Umbilical cord (tissue), 2 donors: Measurements from ENCODE around the gene RABGAP1L. TPM values are rescaled to one million over a fixed set of nuclear protein-coding genes. Genes with fewer than 3 reads are reported as not detected.
"Not testable (repeated sequence)": the region's sequence is repeated elsewhere in the genome, so short reads cannot be mapped to it uniquely, and the experiment has no call there.

ENCODE experiments used
- DNase-seq: peaks from one replicate; pipeline ENCODE4 v3.0.0-alpha.2; 2015; ENCODE audit warnings: low spot score
- total RNA-seq: library from RNA; depleted of rRNA; stranded (reverse); fragments of >200 nt; gene quantifications from one replicate; pipeline ENCODE4 v1.2.3, GENCODE V29; 2014; ENCODE audit warnings: low replicate concordance; ENCODE audit not compliant: insufficient read depth

Gene RABGAP1L
- total RNA-seq, 1 donor from 2014 or later, result 40.9 TPM

DNA sequence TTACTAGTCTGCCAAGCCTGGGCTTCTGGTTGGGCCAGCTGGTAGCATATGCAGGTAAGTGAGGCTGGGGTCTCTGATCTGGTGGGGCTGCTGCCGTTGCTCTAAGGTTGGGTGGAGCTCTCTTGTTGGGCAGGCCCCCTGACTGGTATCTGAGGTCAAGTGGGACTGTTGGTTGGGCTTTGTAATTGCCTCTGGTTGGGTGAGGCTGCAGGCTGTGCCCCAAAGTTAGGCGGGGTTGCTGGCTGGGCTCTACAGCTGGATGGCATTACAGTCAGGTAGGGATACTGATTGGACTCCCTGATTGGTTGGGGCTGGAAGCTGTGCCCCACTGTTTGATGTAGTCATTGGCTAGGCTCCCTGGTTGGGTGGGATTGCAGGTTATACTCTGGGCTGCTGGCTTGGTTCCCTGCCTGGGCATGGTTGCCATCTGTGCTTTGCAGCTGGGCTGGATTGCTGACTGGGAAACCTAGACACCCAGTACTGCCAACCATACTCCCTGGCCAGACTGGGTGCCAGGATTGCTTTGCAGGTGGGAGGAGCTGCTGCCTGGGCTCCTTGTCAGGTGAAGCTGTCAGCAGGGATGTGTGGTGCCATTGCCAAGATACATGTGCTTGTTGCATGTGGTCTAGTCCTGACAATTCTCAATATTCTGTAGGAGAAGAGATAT is 130.5 kb downstream of the RABGAP1L start:
- DNase-seq, result no peak

GRCh38 chr1:174291059-174291458 is 131.7 kb downstream of the RABGAP1L start:
- no peak for DNase-seq

GRCh38 chr1:174296309-174296708 is 137.0 kb downstream of the RABGAP1L start:
- no peak for DNase-seq

GRCh38 chr1:174297351-174297750 is 138.0 kb downstream of the RABGAP1L start:
- no peak for DNase-seq

DNA sequence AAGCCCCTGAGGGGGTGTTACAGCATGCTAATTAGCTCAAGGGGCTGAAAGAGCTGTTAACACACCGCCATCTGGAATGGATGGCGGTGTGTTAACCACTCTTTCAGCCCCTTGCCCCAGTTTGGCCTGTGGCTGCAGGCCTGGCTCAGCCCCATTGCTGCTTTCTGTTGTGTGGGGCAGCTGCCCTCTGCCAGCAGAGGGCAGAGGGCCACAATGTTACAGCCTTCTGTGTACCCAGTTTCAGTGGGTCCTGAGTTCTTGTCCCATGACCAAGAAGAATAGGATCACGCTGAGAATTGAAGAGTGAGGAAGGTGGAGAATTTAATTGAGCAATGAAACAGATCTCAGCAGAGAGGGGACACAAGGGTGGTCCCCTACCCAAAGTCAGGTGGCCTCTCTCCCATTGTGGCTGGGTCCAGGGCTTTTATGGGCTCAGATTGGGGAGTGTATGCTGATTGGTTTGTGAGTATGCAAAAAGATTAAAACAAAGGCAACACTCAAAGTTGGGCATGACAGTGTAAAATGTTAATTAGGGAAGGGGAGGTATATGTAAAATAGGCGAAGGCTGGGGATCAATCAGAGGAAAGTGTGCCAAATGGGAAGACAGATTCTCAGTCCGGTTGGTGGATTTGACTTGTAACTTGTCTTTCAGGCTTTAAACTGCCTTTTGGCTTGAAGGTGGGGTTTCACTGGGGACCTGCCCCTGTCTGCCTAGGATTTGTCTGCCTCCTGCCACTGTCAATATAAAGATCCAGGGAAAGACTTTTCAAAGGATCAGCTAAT is 142.2 kb downstream of the RABGAP1L start:
- no peak for DNase-seq

DNA sequence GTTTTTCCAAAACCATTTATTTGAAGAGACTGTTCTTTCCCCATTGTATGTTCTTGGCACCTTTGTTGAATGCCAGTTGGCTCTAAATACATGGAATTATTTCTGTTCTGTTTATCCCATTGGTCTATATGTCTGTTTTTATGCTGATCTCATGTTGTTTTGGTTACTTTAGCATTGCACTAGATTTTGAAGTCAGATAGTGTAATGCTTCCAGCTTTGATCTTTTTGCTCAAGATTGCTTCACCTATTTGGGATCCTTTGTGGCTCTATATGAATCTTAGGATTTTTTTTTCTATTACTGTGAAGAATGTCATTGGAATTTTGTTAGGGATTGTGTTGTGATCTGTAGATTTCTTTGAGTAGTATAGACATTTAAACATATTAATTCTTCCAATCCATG is 149.3 kb downstream of the RABGAP1L start:
- DNase-seq, result no peak

- DNase-seq, result no peak
These were observed 150.2 kb downstream of the RABGAP1L start for GRCh38 chr1:174309490-174309889.

DNA sequence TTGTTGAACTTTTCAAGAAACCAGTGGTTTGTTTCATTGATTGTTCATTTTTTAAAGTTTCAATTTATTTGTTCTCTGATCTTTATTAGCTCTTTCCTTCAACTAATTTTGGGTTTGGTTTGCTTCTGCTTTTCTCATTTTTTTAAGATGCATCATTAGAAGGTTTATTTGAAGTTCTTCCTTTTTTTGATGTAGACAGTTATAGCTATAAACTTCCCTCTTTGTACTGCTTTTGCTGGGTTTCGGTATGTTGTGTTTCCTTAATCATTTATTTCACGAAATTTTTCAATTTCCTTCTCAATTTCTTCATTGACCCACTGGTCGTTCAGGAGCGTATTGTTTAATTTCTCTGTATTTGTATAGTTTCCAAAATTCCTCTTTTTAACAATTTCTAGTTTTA is 155.1 kb downstream of the RABGAP1L start:
- DNase-seq, result no peak

DNA sequence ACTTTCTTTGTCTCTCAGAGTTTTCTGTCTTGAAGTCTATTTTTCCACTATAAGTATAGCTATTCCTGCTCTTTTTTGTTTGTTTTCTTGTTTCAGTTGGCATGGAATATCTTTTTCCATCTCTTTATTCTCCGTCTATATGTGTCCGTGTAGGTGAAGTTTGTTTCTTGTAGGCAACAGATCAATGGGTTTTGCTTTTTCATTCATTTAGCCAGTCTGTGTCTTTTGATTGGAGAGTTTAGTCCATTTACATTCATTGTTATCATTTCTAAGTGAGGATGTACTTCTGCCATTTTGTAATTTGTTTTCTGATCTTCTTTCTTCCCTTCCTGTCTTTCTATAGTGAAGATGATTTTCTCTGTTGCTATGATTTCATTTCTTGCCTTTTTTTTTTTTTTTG is 155.9 kb downstream of the RABGAP1L start:
- DNase-seq, result no peak

DNA sequence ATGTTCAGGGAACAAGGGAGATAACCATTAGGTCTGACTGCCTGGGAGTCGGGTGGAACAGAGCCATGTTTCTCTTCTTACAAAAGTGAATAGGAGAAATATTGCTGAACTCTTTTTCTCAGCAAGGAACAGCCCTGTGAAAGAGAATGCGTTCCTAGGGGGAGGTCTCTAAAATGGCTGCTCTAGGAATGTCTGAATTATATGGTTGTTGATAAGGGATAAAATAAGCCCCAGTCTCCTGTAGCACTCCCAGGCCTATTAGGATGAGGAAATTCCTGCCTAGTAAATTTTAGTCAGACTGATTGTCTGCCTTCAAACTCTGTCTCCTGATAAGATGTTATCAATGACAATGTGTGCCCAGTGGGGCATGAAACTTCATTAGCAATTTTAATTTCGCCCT is 161.6 kb downstream of the RABGAP1L start:
- not testable (repeated sequence) for DNase-seq

GRCh38 chr1:174322202-174322862 is 163.0 kb downstream of the RABGAP1L start:
- no peak for DNase-seq

DNA sequence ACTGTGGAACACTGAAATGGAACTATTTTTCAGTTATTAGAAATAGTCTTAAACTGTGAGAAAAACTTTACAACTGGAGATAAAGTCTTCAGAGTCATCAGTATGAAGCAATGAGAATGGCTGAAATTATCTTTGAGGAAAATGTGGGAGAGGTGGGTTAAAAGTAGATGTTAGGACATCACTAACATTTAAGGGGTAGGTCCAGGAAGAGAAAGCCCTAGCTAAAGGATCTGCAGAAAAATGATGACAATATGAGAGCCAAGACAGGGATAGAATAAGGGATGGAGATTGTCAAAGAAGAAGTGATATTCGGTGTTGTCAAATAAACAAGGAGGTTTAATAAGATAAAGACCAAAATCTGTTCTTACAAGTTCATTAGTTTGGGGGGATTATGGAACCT is 165.2 kb downstream of the RABGAP1L start:
- DNase-seq, result no peak

GRCh38 chr1:174324939-174325338 is 165.6 kb downstream of the RABGAP1L start:
- DNase-seq, result no peak

- DNase-seq, result no peak
These were observed 167.0 kb downstream of the RABGAP1L start for GRCh38 chr1:174326278-174326677.

DNA sequence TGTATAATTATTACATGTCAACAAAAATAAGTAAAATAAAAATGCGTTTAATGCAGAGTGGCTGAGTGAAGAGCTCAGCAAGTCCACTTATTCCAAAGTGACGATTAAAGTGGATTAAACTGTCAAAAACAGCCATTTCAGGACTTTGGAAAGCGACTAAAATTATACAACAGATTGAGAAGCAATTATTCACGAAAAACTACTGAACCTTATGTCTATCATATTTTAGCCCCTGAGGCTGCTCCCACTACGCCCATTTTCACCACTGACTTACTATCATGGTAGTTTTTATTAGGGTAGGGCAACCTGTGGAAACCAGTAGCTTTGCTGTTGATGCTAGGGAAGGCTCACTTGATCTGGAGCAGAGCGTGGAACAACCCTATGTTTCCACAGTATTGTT is 174.1 kb downstream of the RABGAP1L start:
- no peak for DNase-seq

DNA sequence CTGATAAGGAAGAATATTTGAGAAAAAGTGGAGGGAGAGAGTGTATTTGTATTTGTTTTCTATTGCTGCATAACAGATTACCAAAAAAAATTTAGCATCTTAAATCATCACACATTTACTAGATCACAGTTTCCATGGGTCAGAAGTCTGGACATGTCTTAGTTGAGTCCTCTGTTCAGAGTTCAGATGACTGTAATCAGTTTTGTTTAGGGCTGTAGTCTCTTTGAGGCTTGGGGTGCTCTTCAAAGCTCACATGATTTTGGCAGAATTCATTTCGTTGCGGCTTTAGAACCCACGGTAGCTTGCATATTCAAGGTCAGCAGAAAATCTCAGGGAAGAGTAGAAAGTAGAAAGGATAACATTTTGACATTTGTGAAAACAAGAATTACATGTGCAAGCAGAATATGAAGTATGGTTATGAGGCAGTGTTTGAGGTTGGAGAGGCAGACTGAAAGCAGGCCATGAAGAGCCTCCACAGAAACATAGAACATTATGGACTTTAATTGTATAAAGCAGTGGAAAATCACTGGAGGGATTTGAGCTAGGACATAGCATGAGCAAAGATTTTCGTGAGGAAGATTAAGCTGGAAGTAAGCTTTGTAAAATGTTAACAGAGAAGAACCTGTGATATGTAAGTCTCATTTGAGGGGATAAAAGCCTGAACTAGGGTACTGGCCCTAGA is 177.8 kb downstream of the RABGAP1L start:
- DNase-seq, result no peak

DNA sequence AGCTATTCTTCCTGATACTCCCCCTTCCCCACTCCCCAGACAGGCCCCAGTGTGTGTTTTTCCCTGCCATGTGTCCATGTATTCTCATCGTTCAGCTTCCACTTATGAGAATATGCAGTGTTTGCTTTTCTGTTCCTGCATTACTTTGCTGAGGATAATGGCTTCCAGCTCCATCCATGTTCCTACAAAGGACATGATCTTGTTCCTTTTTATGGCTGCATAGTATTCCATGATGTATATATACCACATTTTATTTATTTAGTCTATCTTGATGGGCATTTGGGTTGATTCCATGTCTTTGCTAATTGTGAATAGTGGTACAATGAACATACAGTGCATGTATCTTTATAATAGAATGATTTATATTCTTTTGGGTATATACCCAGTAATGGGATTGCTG is 181.1 kb downstream of the RABGAP1L start:
- not testable (repeated sequence) for DNase-seq

DNA sequence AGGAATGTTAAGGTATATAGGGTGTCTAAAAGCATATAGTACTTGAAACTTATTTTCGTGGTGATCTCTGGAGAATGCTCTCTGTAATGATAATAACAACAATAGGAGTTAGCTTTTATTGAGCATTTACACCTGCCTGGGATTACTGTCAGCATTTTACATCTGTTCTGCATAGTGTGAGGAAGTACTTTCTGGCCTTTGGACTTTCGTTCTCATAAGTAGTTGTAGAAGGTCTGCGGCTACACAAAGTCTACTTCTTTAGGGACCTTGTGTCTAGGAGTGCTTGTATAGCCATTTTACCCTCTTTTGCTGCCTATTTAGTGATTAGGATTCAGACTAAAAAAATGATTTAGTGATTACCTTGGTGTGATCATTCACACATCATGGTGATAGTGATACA is 184.8 kb downstream of the RABGAP1L start:
- DNase-seq, result no peak

DNA sequence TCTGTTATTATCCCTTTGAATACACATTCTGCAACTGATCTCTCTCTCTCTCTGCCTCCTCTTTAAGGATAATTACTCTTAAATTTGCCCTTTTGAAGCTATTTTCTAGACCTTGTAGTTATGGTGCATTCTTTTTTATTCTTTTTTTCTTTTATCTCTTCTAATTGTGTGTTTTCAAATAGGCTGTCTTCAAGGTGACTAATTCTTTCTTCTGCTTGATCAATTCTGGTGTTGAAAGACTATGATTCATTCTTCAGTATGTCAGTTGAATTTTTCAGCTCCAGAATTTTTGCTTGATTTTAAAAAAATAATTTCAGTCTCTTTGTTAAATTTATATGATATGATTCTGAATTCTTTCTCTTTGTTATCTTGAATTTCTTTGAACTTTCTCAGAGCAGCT is 192.8 kb downstream of the RABGAP1L start:
- no peak for DNase-seq

- DNase-seq, result no peak
These were observed 193.7 kb downstream of the RABGAP1L start for GRCh38 chr1:174352883-174353608.

- no peak for DNase-seq
These were observed 199.0 kb downstream of the RABGAP1L start for GRCh38 chr1:174358344-174358743.
